ENCODE results near the gene UCKL1.

DNA sequence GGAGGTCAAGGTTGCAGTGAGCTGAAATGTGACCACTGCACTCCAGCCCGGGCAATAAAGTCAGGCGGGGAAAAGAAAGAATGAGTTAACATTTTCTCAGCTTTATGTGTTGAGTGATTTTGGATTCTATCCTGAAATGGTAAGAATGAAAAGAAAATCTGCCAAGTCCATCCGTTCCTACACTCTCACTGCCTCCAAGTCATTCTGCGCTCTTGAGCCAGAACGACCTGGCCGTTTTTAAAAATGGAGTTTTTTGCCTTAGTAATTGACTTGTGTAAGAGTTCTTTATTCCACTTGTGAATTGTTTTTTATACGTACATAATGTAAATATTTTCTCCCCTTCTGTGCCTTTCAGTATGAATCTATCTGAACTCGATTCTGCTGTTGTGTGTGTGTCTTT lies 32.6 kb downstream of the UCKL1 start:
- TF ChIP-seq BHLHE40 (IDR thresholded peaks at IDR 0.05; ENCODE audit: borderline replicate concordance) (no peak), ELF4 (IDR thresholded peaks at IDR 0.05) (no peak), SUZ12 (IDR thresholded peaks at IDR 0.05) (no peak), FOXK2 (IDR thresholded peaks at IDR 0.05) (no peak), TARDBP (IDR thresholded peaks at IDR 0.05) (no peak), SP1 (IDR thresholded peaks at IDR 0.05) (no peak), ZNF384 (IDR thresholded peaks at IDR 0.05) (no peak), CTBP1 (IDR thresholded peaks at IDR 0.05; ENCODE audit: borderline replicate concordance) (no peak), FOXM1 (IDR thresholded peaks at IDR 0.05; ENCODE audit: borderline replicate concordance) (no peak), NFRKB (IDR thresholded peaks at IDR 0.05) (no peak), FOXA1 (IDR thresholded peaks at IDR 0.05) (no peak)
